ENCODE measurements around the gene IER5L.
"Not testable (repeated sequence)": the region's sequence is repeated elsewhere in the genome, so short reads cannot be mapped to it uniquely, and the experiment has no call there.

The IER5L gene

DNA sequence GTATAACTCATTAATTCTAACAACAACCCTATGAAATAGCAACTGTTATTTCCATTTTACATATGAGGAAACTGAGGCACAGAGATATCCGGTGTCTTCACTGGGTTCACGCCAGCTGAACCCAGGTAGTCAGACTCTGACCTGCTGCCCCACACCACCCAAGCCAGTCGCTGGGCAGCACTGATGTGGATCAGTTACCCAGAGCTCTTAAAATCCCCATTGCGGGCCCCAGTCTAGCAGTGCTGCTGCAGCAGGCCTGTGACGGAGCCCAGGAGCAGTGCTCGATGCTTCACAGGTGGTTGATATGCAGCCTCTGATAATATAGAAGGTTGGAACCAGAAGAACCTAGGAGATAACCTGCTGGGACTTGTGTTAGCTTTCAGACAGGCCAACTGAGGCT lies 42.6 kb downstream of the IER5L start:
- Histone ChIP-seq H3K9me3 (no peaks in the 10 kb centered on the region), H3K4me1 (peaks cover 0 to 43% (median 33%) of the 10 kb centered on the region in 4 donors), H3K36me3 (peaks cover 13 to 58% (median 20%) of the 10 kb centered on the region in 3 donors), H3K27ac (peak overlapping the region in 1 of 2 donors; percentile 27), H3K27me3 (no peaks in the 10 kb centered on the region), H3K4me3 (no peak overlapping the region)
- DNase-seq: no peak
- TF ChIP-seq, protein P1, sequence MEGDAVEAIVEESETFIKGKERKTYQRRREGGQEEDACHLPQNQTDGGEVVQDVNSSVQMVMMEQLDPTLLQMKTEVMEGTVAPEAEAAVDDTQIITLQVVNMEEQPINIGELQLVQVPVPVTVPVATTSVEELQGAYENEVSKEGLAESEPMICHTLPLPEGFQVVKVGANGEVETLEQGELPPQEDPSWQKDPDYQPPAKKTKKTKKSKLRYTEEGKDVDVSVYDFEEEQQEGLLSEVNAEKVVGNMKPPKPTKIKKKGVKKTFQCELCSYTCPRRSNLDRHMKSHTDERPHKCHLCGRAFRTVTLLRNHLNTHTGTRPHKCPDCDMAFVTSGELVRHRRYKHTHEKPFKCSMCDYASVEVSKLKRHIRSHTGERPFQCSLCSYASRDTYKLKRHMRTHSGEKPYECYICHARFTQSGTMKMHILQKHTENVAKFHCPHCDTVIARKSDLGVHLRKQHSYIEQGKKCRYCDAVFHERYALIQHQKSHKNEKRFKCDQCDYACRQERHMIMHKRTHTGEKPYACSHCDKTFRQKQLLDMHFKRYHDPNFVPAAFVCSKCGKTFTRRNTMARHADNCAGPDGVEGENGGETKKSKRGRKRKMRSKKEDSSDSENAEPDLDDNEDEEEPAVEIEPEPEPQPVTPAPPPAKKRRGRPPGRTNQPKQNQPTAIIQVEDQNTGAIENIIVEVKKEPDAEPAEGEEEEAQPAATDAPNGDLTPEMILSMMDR (IDR thresholded peaks at IDR 0.05): no peak
- intact Hi-C loops (cut with DNase I; ENCODE audit: low total_unique reads): no loop called here

DNA sequence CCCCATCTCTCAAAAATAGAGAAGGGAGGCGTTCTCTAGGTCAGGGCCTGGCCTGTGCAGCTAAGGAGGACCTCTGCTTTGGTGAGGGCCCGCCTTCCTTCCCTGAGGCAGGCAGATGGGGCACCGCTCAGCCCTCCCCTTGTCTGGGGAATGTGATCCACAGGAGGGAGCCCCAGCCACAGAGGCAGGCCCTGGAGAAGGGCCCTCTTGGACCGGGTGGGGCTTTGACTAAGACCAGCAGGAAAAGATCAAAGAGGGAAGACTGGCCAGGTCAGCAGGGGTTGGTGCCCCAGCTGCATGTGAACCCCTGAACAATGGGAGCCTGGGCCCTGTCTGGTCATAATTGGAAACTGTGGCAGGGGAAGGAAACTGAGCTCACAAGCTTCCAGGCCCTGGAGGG lies 45.0 kb downstream of the IER5L start:
- Histone ChIP-seq H3K4me3 (no peak overlapping the region), H3K27me3 (no peaks in the 10 kb centered on the region), H3K4me1 (peaks cover 0 to 20% (median 13%) of the 10 kb centered on the region in 4 donors), H3K27ac (no peak overlapping the region), H3K36me3 (peaks cover 20 to 81% (median 21%) of the 10 kb centered on the region in 3 donors), H3K9me3 (no peaks in the 10 kb centered on the region)
- intact Hi-C loops (cut with DNase I; ENCODE audit: low total_unique reads): no loop called here
- TF ChIP-seq, protein P1 (IDR thresholded peaks at IDR 0.05): no peak
- no peak for DNase-seq

DNA sequence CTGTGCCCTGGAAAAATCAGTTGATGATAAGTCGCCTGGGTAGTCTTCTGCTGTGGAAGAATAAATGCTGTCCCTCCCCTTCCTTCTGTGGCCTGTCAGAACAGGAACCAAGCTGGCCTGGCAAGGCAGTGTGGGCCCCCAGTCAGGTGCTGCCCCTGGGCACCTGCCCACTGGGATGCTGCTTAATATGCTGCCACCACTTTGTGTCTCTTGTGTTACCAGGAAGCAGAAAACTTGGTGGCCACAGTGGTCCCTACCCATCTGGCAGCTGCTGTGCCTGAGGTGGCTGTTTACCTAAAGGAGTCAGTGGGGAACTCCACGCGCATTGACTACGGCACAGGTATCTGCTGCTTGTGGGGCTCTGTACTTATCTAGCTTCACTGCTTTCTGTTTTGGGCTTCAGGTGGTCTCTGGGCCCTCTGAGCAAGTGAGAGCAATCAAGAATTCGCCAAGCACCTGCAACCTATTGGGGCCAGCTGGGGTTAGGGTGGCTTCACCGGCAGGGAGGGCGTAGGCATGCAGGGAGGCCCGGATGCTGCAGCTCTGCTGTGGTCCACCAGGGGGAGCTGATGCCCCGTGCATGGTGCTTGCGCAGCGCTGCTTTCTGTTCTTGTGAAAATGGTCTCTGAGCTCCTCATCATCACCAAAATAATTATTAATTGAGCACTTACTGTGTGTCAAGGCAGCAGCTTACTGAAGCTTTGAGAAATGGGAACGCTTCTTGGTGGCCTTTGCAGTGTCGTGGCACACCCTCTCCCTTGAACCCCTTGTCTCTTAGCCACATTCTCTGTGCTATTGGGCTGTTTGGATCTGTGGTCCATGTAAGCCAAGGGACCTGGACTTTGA lies 46.5 kb downstream of the IER5L start:
- Histone ChIP-seq H3K4me3 (no peak overlapping the region), H3K9me3 (no peaks in the 10 kb centered on the region), H3K36me3 (peaks cover 17 to 83% (median 21%) of the 10 kb centered on the region in 3 donors), H3K4me1 (peaks cover 0 to 11% (median 2%) of the 10 kb centered on the region in 4 donors), H3K27ac (peak overlapping the region in 1 of 2 donors; percentile 36), H3K27me3 (no peaks in the 10 kb centered on the region)
- TF ChIP-seq, protein P1 (IDR thresholded peaks at IDR 0.05): peak; percentile 98 to 99
- peak; percentile 77 to 86 for DNase-seq
- intact Hi-C loops (cut with DNase I; ENCODE audit: low total_unique reads): no loop called here

DNA sequence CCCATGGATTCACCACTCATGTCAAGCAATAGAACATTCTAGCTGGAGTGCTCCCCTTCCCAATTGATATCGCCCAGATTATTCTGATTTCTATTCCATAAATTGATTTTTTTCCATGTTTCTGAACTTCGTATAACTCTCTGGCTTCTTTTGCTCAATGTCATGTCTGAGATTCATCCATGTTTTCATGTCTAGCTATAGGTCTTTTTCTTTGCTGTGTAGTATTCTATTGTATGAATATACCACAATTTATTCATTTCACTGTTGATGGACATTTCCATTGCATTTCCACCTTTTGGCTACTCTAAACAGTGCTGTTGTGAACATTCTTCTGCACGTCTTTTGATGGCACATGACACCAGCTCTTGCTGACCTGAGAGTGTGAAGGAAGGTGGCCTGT lies 47.3 kb downstream of the IER5L start:
- no peaks in the 10 kb centered on the region for H3K27me3 ChIP-seq
- H3K27ac ChIP-seq: no peak overlapping the region
- DNase-seq: no peak
- peaks cover 0 to 11% (median 2%) of the 10 kb centered on the region in 4 donors for H3K4me1 ChIP-seq
- intact Hi-C loops (cut with DNase I; ENCODE audit: low total_unique reads): no loop called here
- TF ChIP-seq, protein P1 (IDR thresholded peaks at IDR 0.05): no peak
- no peak overlapping the region for H3K4me3 ChIP-seq
- peaks cover 13 to 77% (median 21%) of the 10 kb centered on the region in 3 donors for H3K36me3 ChIP-seq
- no peaks in the 10 kb centered on the region for H3K9me3 ChIP-seq

DNA sequence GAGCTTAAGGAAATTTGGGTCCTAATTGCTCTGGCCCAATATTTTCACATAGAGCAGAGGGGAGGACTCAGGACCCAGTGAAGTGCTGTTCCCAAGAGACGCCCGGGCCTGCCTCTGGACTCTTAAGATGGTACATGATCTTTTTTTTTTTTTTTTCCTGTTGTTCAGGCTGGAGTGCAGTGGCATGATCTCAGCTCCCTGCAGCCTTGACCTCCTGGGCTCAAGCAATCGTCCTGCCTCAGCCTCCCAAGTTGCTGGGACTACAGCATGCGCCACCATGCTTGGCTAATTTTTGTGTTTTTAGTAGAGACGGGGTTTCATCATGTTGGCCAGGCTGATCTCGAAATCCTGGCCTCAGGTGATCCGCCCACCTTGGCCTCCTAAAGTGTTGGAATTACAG lies 47.8 kb downstream of the IER5L start:
- H3K27me3 ChIP-seq; H3K27ac ChIP-seq; H3K4me3 ChIP-seq; intact Hi-C loops (cut with DNase I; ENCODE audit: low total_unique reads); H3K9me3 ChIP-seq; DNase-seq: not testable (repeated sequence)
- peaks cover 8 to 77% (median 16%) of the 10 kb centered on the region in 3 donors for H3K36me3 ChIP-seq
- H3K4me1 ChIP-seq: peaks cover 0 to 11% (median 2%) of the 10 kb centered on the region in 4 donors

DNA sequence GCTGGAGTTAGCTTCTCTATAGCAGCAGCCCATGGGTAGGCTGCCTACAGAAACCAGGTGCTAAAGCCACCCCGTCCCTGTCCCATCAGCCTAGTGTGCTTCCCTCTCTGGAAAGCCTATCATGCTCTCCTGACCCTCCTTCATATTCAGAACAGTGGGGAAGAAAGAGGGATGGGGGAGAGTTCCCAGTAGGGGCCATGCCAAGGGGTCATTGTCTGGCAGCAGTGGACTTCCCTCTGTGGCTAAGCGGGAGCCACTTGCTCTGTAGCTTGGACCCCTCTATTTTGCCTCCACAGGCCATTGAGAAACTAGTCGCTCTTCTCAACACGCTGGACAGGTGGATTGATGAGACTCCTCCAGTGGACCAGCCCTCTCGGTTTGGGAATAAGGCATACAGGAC lies 49.4 kb downstream of the IER5L start:
- no peaks in the 10 kb centered on the region for H3K27me3 ChIP-seq
- H3K36me3 ChIP-seq: peaks cover 12 to 80% (median 18%) of the 10 kb centered on the region in 3 donors
- DNase-seq: no peak
- peaks cover 0 to 11% (median 2%) of the 10 kb centered on the region in 4 donors for H3K4me1 ChIP-seq
- intact Hi-C loops (cut with DNase I; ENCODE audit: low total_unique reads): loop anchor here (10.0 kb wide), 1 partner anchor 666 kb away; no protein-coding TSS in a partner anchor
- H3K27ac ChIP-seq: no peak overlapping the region
- no peak overlapping the region for H3K4me3 ChIP-seq
- no peaks in the 10 kb centered on the region for H3K9me3 ChIP-seq
- TF ChIP-seq, protein P1 (IDR thresholded peaks at IDR 0.05): no peak
